NCI-H1417 (cell line): ENCODE measurements around the gene STPG2.
"Not testable (repeated sequence)": the region's sequence is repeated elsewhere in the genome, so short reads cannot be mapped to it uniquely, and the experiment has no call there.

ENCODE experiments used
- DNase-seq, 3 experiments: peaks; one replicate each; lab custom pipeline; 2025; lab: John Stamatoyannopoulos, UW

STPG2 gene

GRCh38 chr4:97950836-97951235 is 192.4 kb downstream of the STPG2 start:
- no peak for DNase-seq

- DNase-seq = no peak
These were observed 200.3 kb downstream of the STPG2 start for GRCh38 chr4:97942951-97943350.

GRCh38 chr4:97942137-97942536 is 201.1 kb downstream of the STPG2 start:
- no peak for DNase-seq

GRCh38 chr4:97938141-97938540 is 205.1 kb downstream of the STPG2 start:
- DNase-seq = no peak

GRCh38 chr4:97924341-97924958 is 218.8 kb downstream of the STPG2 start:
- DNase-seq = no peak

- no peak for DNase-seq
These were observed 220.2 kb downstream of the STPG2 start for GRCh38 chr4:97923096-97923495.

- DNase-seq = no peak
These were observed 226.2 kb downstream of the STPG2 start for GRCh38 chr4:97917115-97917514.

GRCh38 chr4:97912156-97912555 is 231.1 kb downstream of the STPG2 start:
- no peak for DNase-seq

- DNase-seq = no peak
These were observed 231.9 kb downstream of the STPG2 start for GRCh38 chr4:97911236-97911906.

GRCh38 chr4:97910005-97910404 is 233.3 kb downstream of the STPG2 start:
- peak in 1 of 3 experiments; percentile 13 for DNase-seq

- not testable (repeated sequence) for DNase-seq
These were observed 239.7 kb downstream of the STPG2 start for GRCh38 chr4:97903436-97904189.

- no peak for DNase-seq
These were observed 243.0 kb downstream of the STPG2 start for GRCh38 chr4:97900229-97900628.

- DNase-seq = no peak
These were observed 250.5 kb downstream of the STPG2 start for GRCh38 chr4:97892592-97893266.

GRCh38 chr4:97879942-97880341 is 263.3 kb downstream of the STPG2 start:
- no peak for DNase-seq

- DNase-seq = no peak
These were observed 275.2 kb downstream of the STPG2 start for GRCh38 chr4:97868097-97868496.

- peak in 2 of 3 experiments; percentile 16 to 62 for DNase-seq
These were observed 275.7 kb downstream of the STPG2 start for GRCh38 chr4:97867557-97868091.

- no peak for DNase-seq
These were observed 276.3 kb downstream of the STPG2 start for GRCh38 chr4:97866821-97867556.

GRCh38 chr4:97851115-97851514 is 292.2 kb downstream of the STPG2 start:
- no peak for DNase-seq

GRCh38 chr4:97845758-97846157 is 297.5 kb downstream of the STPG2 start:
- no peak for DNase-seq

- DNase-seq = no peak
These were observed 301.8 kb downstream of the STPG2 start for GRCh38 chr4:97841512-97841911.

- no peak for DNase-seq
These were observed 306.6 kb downstream of the STPG2 start for GRCh38 chr4:97836662-97837061.

- DNase-seq = no peak
These were observed 314.6 kb downstream of the STPG2 start for GRCh38 chr4:97828646-97829045.
